Measurements from ENCODE around the gene HTRA3.

The HTRA3 gene

GRCh38 chr4:8315435-8316250 lies 46.1 kb downstream of the HTRA3 start:
- DNase-seq, result no peak

DNA sequence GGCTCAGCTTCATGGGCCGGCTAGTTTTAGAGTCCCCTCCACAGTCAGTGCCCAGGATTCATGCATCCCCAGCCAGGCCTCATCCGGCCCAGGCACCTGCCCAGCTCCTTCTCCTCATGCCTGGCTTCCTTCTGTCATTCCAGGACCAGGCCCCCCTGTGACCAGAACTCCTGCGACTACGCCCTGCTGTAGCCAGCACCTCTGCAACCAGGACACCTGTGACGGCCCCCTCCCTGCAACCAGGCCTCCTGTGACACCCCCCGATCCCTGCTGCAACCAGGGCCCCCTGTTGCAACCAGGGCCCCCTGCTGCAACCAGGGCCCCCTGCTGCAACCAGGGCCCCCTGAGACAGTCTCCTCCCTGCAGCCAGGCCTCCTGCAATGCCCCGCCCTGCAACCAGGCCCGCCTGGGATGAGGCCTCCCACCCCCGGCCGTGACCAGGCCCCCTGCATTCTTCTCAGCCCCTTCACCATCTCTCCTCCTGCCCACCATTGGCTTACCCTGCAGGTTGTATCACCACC lies 46.8 kb downstream of the HTRA3 start:
- no peak for DNase-seq

- DNase-seq, result no peak
Measured at GRCh38 chr4:8316911-8317351, 47.4 kb downstream of the HTRA3 start.

DNA sequence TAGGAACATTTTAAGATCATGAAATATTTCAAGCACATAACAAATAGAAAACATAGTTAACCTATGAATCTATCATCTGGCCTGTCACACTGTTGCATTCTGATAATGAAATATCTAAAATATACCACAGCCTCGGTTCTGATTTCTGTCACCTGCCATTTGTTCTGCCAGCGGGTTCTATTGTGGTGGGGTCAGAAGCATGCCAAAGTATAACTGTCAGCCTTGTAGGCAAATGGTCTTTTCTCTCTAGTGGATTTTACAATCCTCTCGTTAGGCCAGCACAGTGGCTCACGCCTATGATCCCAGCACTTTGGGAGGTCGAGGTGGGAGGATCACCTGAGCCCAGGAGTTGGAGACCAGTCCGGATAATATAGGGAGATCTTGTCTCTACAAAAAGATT lies 47.9 kb downstream of the HTRA3 start:
- DNase-seq, result no peak

GRCh38 chr4:8318509-8318908 lies 49.0 kb downstream of the HTRA3 start:
- DNase-seq, result no peak

- no peak for DNase-seq
Measured at GRCh38 chr4:8319061-8319460, 49.5 kb downstream of the HTRA3 start.

DNA sequence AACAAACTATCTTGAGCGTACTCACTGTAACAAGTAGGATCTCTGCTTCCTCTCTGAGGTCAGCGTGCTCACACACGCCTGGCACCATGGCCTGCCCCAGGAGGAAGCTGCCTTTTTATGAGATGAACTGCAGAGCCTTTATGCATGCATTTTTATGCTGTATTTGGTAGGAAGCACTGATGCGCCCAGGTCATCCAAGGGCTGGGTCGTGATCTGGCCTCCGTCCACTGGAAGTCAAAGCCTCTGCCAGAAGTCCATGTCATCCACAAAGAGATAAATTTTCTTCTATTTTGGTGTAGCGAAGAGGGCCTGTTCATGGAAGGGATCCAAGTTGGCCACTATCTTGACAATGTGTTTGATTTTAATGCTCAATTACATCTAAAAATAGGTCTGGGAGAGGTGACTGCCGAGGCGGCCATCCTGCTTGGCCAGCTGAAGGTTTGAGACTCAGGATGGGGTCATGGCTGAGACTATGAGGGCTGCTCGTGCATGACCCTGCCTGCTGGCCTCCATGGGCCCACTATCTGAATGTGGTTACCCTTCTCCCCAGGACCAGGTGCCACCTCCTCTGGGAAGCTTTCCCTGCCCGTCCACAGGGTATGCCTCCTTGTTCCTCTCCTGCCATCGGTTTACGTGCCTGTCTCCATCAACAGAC lies 50.3 kb downstream of the HTRA3 start:
- DNase-seq, result no peak

- DNase-seq, result no peak
Measured at GRCh38 chr4:8320386-8320750, 50.8 kb downstream of the HTRA3 start.

- DNase-seq, result no peak
Measured at GRCh38 chr4:8321220-8321619, 51.7 kb downstream of the HTRA3 start.

- DNase-seq, result no peak
Measured at GRCh38 chr4:8321771-8322170, 52.2 kb downstream of the HTRA3 start.

GRCh38 chr4:8322794-8323704 lies 53.5 kb downstream of the HTRA3 start:
- no peak for DNase-seq

DNA sequence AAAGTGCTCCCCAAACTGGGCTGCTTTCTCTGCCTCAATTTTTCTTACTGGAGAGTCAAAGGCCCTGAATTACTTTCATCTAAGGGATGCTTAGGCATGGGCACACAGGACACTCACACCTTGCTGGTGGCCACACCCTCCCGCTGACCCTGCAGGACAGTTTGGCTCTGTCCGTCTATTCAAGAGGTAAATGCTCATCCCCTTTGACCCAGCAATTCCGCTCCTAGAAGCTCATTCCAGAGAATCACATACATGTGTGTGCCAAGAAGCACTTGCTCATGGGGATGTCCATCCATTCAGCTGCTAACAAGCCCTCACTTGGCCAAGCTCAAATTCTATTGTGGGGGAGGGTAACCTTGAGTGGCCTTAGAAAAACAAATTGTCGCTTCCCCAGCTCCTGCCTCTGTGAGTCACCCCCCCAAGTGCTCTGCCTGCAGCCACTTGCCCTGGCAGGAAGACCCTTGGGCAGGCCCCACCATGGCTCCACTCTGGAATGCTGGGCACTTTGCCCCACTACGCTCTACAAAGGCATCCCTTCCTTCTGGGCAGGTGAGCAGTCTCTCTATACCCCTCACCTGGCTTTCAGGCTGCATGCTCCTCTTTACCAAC lies 54.5 kb downstream of the HTRA3 start:
- no peak for DNase-seq

DNA sequence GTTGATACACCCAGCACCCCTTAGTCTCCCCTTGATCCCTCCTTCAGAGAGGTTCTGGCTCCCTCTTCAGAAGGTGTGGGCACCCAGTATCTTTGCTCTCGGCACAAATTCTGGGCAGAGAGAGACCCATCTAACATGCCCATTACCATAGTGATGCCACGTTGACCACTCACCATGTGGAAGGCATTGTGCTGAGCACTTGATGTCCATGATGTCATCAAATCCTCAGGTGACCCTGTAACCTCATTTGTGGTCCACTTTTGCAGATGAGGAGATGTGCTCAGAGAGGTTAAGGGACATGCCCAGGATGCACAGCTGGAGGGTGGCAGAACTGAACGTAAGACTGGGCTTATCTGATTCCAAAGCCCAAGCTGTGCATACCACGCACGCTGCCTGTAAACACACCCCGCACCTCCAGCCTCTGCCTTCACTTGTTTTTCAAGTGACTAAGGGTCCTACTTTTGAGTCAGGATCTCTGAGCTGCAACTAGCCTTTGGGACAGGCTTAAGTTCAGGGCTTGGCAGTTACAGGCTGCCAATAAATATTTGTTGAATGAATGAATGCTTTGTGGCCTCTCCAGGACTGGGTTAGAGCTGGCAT lies 55.2 kb downstream of the HTRA3 start:
- no peak for DNase-seq

- no peak for DNase-seq
Measured at GRCh38 chr4:8325291-8325973, 55.9 kb downstream of the HTRA3 start.

DNA sequence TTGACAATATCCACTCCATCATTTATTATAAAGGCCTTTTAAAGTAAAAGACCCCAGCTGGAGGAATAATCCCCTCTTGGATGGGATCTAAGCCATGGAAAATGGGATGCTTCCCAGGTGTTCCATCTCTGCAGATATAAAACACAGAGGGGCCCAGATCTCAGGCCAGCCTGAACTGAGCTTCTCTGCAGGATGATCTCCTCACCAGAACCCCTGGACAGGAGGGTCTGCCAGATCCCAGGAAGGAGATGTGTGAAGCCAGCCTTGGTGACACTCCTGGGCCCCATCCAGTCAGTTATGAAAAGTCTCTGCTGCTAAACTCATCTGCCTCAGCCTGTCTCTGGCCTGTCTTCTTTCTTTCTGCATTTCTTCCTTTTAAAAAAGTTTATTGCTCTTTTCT lies 56.7 kb downstream of the HTRA3 start:
- no peak for DNase-seq

- no peak for DNase-seq
Measured at GRCh38 chr4:8328456-8328855, 58.9 kb downstream of the HTRA3 start.

- DNase-seq, result no peak
Measured at GRCh38 chr4:8328866-8329559, 59.5 kb downstream of the HTRA3 start.

DNA sequence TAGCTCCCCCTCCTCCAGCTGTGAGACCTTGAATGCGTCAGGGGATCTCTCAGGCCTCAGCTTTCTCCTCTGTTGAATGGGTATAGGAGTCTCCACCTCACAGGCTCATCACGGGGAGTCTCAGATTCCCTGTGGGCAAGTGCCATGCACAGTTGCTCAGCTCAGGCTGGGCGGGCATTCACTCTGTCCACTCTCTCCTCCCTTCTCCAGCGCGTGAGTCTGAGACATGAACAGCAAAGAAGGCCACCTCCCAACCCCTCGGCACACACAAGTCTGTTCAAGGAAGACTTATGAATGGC lies 60.0 kb downstream of the HTRA3 start:
- DNase-seq, result no peak

DNA sequence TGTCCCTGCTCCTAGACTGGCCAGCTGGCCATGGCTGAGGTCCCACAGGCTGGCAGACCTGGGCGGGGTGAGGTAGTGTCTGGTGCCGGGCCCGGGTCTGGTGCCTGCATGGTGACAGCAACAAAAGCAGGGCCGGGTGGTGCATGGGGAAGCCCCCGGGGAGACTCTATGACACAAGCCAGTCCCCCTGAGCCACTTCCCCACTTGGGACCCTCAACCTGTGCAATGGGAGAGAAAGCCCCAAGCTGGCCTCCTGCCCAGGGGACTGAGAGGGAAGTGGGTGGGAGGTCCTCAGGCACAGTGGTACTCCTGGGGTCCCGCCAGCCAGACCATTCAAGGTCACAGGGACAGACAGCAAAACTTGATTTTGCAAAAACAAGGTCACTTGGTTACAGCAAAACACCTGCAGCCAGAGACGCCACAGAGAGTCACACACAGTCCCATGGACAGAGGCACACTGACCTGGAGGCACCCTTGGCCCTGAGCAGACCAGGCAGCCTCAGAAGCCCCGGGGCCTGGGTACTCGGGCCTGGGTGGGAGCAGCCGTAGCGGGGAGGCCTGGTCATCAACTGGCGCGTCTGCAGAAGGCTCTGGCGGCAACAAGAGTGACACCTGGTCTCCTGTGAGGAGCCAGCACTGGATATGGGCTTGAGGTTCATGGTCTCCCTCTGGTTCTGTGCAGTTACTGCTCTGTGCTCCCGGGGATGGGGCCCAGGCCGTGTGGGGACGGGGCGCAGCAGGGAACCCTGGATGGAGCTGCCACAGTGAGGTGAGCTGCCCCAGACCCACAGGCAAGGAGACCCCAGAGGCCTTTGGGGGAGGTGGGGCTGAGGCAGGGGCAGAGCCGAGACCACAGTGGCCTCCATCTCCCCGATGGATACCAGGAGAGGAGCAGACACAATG lies 60.6 kb downstream of the HTRA3 start:
- no peak for DNase-seq
